DMS79 treated with DMSO at 0.1 percent for 48 hours (cell line): ENCODE results near the gene ETV4.
A peak's percentile ranks its signal among the peaks of the same experiment; 100 is the strongest.

Experiments used
- DNase-seq: peaks from one replicate; lab custom pipeline; 2025; lab: John Stamatoyannopoulos, UW

Gene ETV4

DNA sequence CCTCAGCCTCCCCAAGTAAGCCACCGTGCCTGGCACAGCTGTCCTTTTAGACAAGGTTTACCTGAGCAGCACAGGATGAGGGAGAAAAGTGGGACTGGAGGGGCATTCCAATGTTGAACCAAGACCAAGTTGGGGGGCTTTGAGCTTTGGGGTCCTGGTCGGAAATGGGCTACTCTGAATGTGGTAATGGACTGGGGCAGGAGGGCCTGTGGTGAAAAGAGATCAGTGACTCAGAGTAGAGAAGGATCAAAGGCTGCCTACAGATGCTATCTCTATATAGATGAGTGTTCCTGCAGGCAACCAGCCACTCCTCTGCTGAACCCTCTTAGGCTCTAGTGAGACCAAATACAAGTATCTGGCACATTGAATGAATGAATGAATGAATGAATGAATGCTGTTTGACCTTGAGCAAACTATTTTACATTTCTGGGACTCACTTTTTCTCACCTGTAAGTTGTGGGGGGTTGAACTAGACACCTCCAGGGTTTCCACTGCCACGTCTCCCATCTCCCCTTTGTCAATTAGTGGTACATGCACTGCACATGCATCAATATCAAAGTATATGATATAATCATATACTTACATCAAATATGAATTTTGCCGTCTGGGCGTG lies 26.3 kb upstream of the ETV4 start:
- DNase-seq, result no peak

GRCh38 chr17:43570518-43570928 lies 24.4 kb upstream of the ETV4 start:
- DNase-seq, result no peak

GRCh38 chr17:43568506-43569082 lies 22.5 kb upstream of the ETV4 start:
- no peak for DNase-seq

- DNase-seq, result no peak
Observed at GRCh38 chr17:43563600-43564594, 17.8 kb upstream of the ETV4 start.

- DNase-seq, result no peak
Observed at GRCh38 chr17:43562679-43563599, 16.8 kb upstream of the ETV4 start.

DNA sequence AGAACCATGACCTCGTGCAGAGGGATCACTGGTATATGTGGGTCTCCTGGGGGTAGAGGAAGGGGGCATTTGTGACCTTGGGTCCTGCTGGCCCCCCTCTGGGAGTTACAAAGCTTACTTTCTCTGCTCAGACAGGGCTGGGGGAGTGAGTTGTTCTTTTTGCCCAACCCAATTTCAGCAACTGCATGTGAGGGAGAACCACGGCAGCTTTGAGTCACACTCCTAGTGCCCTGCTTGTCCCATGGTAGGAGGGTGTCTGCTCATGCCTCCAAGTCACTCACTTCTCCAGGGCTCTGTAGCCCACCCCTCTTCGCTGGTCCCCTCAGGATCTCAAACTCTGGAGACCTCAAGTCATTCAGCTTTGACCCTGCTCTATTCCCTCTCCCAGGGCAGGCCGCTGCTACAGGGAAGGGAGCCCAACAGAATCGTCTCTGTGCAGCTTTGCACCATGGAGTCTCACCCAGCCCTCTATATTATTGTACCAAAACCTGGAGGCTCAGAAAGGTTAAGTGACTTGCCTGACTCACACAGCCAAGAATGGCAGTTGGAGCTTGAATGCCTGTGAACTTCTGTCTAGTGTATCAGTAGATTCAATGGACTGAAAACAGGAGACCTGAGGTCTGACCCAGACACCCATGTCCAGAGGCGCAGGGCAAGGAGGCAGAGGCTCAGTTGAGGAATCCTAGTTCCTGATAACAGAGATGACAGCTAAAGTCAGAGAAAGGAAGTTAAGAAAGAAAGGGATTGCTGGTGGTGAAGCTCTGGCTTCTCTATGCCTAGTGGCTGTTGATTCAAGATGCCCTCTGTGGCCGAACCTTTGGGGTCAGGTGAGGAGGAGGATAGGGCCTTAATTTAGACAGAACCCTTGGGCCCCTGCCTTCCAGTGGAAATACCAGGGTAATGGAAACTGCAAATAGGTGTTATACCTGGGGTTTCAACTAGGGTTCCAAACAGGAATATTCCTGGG lies 14.6 kb upstream of the ETV4 start:
- no peak for DNase-seq

DNA sequence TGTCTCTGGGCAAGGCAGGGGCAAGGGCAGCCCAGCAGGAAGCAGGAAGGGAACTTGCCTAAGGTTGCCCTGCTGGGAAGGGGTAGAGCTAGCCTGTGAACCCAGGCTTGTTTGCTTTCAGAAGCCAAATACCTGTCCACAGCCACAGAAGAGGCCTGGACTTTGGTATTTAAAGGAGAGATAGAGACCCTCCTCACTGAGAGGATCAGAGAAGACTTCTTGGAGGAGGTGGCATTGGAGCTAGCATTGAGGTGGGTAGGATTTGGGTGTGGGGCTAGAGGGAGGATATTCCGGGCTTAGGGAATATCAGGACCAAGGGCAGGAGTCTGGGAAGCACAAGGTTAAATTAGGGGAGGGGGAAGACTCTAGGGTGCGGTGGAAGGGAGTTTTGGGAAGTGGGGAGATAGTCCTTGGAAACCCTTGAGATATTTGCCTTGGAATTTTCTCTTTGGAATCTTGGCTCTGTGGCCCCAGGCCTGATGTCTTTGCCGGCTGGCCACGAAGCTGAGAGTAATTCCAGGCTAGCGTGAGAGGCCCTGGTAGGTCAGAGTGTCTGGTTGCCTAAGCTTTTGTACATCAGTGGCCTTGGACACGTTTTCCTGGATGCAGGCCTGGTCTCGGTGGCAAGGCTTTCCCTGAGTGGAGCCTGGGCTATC lies 13.1 kb upstream of the ETV4 start:
- DNase-seq, result no peak

GRCh38 chr17:43558805-43559160 lies 12.6 kb upstream of the ETV4 start:
- DNase-seq, result no peak

DNA sequence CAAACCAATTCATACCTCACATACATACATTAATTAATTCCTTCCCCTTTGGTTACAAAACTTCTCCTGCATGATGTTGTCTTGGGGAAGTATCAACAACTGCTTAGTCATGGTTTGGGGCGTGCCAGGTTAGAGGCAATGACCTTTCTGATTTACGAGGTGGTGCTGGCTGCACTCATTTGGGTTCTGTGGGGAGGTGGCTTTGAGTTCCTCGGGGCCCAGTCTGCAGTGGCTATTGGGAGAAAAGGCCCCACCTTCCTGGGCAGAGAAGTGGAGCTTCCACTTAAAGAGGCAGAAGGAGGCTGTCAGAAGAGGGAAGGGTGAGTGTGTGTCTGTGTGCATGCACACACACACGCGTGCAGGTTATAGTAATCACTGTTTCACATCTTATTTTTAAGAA lies 10.2 kb upstream of the ETV4 start:
- peak; percentile 11 for DNase-seq

GRCh38 chr17:43554857-43555256 lies 8.7 kb upstream of the ETV4 start:
- no peak for DNase-seq

DNA sequence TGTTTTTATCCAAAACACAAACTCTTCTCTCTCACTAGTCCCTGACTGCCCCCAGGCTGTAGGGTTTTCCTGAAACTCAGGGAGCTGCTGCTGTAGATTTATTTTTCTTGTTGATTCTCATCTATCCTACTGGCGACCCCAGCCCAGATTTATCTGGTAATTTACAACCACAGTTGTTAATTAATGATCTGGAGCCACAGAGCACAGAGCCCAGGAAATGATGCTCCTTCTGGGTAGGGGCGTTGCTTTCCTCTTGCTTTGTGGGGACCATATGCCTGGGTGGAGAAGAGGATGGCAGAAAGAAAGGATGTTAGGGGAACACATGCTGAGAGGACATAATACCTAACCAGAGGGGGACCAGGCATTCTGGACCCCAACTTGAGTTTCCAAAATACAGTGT lies 7.4 kb upstream of the ETV4 start:
- DNase-seq, result no peak

DNA sequence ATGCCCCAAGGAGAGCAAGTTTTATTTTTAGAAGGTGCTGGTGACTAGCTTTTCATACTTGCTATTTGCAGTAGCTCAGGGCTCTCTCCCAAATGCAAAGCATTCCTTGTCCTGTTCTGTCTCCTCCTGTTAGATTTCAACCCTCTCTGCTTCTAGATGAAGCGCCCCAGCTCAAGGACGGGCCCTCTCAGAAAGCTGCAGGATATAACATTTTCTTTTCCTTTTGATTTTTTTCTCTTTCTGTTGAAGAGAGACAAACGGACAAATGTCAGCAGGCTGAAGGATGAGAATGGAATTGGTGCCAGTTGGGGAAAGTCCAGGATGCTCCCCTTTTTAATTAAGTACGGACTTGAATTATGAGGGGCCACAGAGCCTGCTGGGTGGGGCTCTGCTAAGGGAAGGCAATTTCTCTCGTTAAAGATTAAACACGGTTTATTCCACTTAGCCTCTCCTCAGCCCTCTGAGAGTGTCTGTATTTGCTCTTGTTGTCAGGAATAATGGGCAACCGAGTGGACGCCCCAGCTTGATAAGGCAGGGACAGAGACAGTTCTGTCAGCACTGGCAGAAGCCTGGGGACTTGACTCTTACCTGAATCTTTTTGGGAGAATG lies 6.2 kb upstream of the ETV4 start:
- DNase-seq, result no peak

DNA sequence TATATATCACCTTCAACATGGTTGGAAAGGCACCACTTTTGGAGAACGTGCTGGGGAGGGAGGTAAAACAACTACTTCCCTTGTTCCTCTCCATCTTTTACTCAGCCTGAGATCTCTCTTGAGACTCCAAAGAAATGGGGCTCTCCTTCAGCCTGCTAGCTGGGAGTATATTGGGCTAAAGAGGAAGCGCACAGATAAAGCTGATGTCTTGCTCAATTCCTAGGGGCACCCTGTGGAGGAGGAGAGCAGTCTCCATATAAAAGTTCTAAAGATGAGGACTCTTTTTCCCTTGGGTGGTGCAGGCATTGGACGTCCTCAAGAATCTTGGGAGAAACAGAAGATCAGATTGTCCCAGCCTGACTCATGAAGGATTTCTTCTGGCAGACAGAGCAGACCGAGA lies 4.6 kb upstream of the ETV4 start:
- no peak for DNase-seq

GRCh38 chr17:43549496-43549895 lies 3.4 kb upstream of the ETV4 start:
- DNase-seq, result no peak

GRCh38 chr17:43548689-43549379 lies 2.7 kb upstream of the ETV4 start:
- no peak for DNase-seq

GRCh38 chr17:43547659-43548256 lies 1.6 kb upstream of the ETV4 start:
- DNase-seq, result peak; percentile 15

DNA sequence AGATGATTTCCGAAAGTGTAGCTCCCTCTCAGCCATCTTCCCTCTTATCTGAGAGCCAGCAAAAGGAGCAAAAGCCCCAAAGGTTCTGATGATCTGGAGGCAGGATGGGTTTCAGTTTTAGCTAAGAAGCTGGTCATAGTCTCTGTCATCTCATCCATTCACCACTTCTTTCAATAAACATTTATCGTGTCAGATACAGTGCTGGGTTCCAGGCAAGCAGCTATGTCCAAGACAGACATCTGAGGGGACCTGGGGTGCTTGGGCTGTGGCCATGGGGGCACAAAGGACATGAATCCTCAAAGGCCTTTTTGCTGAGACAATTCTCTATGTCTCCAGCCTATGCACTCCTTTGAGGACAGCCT lies 1.0 kb upstream of the ETV4 start:
- no peak for DNase-seq

DNA sequence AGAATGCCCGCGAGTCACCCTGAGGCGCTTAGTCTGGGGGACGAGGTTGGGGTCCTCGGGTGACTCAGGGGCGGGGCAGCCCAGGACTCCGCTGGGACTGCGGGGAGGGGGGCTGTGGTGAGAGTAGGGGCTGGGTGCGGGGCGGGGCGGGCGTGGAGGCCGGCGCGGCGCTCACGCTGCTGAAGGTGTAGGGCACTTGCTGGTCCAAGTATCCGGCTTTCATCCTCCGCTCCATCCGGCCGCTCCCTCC lies 832 bp downstream of the ETV4 start:
- DNase-seq, result no peak
